Sigmoid colon (tissue), 4 donors: Measurements from ENCODE around the gene EEFSEC.

Source experiments
- POLR2A ChIP-seq, 2 donors: fragments of 450-650 bp; IDR thresholded peaks; one replicate each; pipeline ENCODE4 v1.6.1; 2016; ENCODE audit warnings: antibody characterized with exemption in 2 of 2, mild to moderate bottlenecking in 2 of 2, moderate library complexity in 2 of 2
- POLR2AphosphoS5 ChIP-seq, 4 donors: sonication (generic); formaldehyde crosslinking; IDR thresholded peaks; one replicate each; pipeline ENCODE4 v1.6.1; 2017; ENCODE audit warnings: antibody characterized with exemption in 4 of 4
- TF ChIP-seq, protein P1 (sequence below), 4 experiments: fragments of 450-650 bp in 3 of 4; fragments of 200-600 bp in 1 of 4; IDR thresholded peaks; one replicate each; pipeline ENCODE4 v1.5.1; 2016 to 2019; ENCODE audit warnings: antibody characterized with exemption in 4 of 4, mild to moderate bottlenecking in 3 of 4, moderate library complexity in 2 of 4

DNA sequence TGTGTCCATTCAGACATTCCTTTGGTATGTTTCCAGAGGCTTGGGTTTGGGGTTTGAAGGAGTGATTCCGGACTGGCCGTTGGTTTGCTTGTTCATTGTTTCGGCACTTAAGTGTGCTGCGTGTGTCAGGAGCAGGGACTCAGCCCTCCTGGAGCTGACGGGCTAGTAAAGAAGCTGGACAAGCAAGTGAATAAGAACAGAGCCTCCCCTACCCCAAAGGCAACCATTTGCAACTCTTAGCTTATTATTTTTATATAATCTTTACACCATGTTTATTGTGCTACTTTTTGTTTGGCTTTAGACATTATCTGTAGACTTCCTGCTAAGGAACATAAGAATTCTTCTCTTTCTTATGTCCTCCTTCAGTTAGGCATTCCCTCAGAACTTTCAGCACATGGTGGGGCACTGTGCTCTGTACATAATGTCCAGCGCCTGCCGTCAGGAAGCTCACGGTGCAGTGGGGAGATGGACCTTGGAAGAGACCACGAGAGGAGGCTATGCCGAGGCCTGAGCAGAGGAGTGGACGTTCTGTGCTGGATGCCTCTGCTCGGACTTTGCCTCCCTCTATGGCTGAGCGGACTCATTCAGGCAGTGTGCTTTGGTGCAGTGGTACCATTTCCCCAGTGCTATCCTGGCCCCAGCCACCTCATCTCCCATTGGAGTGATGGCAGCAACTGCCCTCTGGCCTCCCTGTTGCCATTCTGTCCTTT is 65.4 kb downstream of the EEFSEC start:
- TF ChIP-seq POLR2AphosphoS5 (IDR thresholded peaks at IDR 0.05), result no peak
- TF ChIP-seq, protein P1, sequence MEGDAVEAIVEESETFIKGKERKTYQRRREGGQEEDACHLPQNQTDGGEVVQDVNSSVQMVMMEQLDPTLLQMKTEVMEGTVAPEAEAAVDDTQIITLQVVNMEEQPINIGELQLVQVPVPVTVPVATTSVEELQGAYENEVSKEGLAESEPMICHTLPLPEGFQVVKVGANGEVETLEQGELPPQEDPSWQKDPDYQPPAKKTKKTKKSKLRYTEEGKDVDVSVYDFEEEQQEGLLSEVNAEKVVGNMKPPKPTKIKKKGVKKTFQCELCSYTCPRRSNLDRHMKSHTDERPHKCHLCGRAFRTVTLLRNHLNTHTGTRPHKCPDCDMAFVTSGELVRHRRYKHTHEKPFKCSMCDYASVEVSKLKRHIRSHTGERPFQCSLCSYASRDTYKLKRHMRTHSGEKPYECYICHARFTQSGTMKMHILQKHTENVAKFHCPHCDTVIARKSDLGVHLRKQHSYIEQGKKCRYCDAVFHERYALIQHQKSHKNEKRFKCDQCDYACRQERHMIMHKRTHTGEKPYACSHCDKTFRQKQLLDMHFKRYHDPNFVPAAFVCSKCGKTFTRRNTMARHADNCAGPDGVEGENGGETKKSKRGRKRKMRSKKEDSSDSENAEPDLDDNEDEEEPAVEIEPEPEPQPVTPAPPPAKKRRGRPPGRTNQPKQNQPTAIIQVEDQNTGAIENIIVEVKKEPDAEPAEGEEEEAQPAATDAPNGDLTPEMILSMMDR (IDR thresholded peaks at IDR 0.05), result no peak
- no peak for TF ChIP-seq POLR2A (IDR thresholded peaks at IDR 0.05)
